Activated CD4-positive, alpha-beta T cell treated with anti-CD3 and anti-CD28 coated beads, Interleukin-2, amount 50 U/mL, for 16 hours (primary cell): ENCODE measurements around the gene NFU1.
"Not testable (repeated sequence)": the region's sequence is repeated elsewhere in the genome, so short reads cannot be mapped to it uniquely, and the experiment has no call there.

ENCODE experiments used
- DNase-seq: peaks from one replicate; pipeline ENCODE4 v3.0.0-alpha.2; 2020

The NFU1 gene

GRCh38 chr2:69386360-69386759, 50.9 kb downstream of the NFU1 start:
- no peak for DNase-seq

- DNase-seq: no peak
These were observed 51.6 kb downstream of the NFU1 start for GRCh38 chr2:69385443-69386151.

DNA sequence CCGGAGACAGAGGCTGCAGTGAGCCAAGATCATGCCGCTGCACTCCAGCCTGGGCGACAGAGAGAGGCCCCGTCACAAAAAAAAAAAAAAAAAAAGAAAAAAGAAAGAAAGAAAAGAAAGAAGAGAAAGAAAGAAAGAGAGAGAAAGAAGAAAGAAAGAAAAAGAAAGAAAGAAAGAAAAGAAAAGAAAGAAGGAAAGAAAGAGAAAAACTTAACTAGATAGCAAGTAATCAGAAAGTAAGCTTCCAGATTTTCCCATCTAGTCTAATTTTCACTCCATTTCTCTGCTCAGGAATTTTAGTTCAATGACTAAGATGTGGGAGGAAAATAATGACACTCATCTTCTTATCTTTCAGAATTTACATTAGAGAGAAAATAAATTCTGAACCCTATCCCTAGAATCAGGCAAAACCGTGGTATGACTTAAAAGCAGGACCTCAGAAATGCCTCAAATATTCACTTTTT, 52.6 kb downstream of the NFU1 start:
- DNase-seq: no peak

DNA sequence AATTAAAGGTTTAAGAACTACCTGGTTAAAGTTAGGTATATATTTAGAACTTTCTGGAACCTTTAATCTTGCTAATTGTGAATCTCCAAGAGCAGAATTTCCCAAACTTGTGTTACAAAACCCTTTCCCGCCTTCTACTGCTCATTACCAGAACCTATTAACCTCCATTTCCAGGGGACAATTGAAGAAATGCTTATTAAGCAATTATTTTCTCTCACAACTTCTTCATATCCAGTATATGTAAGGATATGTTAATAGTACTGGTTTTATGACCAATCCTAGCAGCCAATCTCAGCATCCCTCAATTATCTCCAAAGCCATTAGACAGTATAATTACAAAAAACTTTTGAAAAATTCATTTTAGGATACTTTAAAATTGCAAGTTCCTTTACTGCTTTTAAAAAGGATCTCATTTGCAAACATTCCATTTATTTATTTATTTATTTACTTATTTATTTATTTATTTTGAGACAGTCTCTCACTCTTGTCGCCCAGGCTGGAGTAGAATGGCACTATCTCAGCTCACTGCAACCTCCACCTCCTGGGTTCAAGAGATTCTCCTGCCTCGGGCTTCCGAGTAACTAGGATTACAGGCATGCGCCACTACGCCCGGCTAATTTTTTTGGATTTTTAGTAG, 53.9 kb downstream of the NFU1 start:
- no peak for DNase-seq

DNA sequence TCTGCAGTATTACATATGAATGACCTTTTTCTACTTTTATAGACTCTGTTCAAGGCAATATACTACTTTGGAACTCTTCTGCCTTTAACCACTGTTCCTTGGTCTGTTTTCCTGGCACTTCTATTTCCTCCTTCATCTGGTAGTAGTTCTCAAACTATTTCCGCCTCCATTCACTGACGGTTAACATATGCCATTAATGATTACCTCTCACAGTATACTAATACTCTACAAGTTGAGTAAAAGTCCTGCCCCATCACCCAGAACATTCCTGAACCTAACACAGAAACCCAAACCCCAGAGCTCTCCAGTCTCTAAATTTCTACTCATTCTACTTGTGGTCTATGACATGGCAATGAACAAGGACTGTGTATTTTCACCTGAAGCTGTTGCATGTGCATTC, 54.7 kb downstream of the NFU1 start:
- no peak for DNase-seq

DNA sequence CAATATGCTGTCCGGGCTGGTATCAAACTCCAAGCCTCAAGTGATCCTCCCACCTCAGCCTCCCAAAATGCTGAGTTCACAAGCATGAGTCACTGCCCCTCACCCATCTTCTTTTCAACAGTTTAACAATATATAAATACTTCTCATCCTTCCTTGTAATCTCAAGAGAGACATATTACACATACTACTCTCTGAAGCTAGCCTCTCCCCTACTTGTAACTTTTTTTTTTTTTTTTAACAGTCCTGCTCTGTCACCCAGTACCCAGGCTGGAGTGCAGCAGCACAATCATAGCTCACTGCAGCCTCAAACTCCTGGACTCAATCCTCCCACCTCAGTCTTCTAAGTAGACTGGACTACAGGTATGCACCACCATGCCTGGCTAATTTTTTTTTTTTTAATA, 55.9 kb downstream of the NFU1 start:
- peak; percentile 50 for DNase-seq

GRCh38 chr2:69380072-69380917, 56.9 kb downstream of the NFU1 start:
- no peak for DNase-seq

DNA sequence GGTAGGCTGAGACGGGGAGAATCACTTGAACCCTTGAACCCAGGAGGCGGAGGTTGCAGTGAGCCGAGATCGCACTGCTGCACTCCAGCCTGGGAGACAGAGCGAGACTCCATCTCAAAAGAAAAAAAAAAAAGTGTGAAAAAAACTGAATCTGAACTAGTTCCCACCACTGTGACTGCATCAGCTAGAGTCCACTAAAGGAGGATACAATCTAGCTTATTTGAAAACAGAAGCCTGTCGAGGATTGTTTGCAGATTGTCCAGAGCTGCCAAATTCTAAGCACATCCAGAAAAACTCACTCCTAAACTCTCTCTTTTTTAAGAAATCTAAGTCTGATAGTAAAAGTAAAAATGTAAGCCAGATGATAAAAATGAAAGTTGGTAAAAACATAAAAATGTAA, 60.8 kb downstream of the NFU1 start:
- DNase-seq: no peak

- DNase-seq: peak; percentile 56
These were observed 61.5 kb downstream of the NFU1 start for GRCh38 chr2:69375494-69376353.

- no peak for DNase-seq
These were observed 64.5 kb downstream of the NFU1 start for GRCh38 chr2:69372767-69373166.

- DNase-seq: no peak
These were observed 67.4 kb downstream of the NFU1 start for GRCh38 chr2:69369802-69370201.

GRCh38 chr2:69368588-69368987, 68.6 kb downstream of the NFU1 start:
- no peak for DNase-seq

DNA sequence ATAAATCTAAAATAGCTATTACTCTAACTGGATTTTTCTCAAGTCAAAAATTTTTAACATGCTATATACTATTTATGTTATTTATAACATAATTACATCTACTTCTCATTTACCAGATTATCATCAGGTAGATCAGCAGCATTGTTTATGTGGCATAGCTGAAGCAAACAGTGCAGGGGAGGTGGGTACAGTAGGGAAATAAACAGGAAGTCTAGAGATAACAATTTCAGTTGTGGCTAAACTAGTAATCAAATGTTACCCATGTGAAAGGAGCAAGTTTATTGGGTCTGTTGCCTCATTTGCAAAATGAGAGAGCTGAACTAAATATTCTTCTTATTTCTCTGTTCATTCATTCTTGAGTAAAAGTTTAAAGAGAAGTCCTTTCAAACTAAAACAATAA, 77.9 kb downstream of the NFU1 start:
- DNase-seq: no peak

DNA sequence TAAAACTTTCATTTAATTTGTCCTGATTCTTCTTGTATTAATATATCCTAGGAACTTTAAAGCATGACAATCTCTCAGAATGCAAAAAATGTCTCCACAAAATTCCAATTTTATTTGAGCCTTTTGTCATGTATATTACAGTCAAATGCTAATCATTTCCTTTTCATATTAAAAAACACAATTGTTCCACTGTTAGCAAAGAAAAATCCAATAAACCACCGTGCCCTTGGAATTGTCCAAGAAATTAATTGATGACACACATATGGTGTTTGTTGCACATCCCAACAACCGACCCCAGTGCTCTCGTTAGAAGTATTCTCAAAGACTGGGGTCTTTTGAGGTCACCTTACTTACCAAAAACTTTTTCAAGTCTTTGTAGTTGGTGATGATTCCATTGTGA, 78.3 kb downstream of the NFU1 start:
- DNase-seq: no peak

DNA sequence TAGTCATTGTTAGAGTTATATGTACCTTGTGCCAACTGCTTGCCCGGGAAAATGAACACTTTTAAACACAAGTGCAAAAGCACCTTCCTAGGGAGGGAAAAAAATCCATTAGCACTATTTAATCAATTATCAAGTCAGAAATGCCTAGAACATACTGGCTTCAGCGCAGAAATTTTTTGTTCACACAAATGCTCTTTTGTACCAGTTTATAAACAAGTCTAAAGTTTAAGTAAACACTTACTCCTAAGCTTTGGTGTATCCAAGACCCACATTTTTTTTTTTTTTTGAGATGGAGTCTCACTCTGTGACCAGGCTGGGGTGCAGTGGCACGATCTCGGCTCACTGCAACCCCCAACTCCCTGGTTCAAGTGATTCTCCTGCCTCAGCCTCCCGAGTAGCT, 80.8 kb downstream of the NFU1 start:
- DNase-seq: no peak

- not testable (repeated sequence) for DNase-seq
These were observed 82.3 kb downstream of the NFU1 start for GRCh38 chr2:69354976-69355375.

- DNase-seq: no peak
These were observed 83.9 kb downstream of the NFU1 start for GRCh38 chr2:69353360-69353759.

GRCh38 chr2:69348781-69349180, 88.5 kb downstream of the NFU1 start:
- DNase-seq: no peak
